Right lobe of liver (tissue), 6 donors: ENCODE measurements around the gene RCE1. TPM values are rescaled to one million over a fixed set of nuclear protein-coding genes. Genes with fewer than 3 reads are reported as not detected.

Experiments
- ATAC-seq, 4 donors: fragments of 200-7000 bp; cut with Tn5 transposase; one replicate each; pipeline ENCODE4 v1.9.1; 2020; ENCODE audit warnings: mild to moderate bottlenecking in 4 of 4, moderate library complexity in 4 of 4
- DNase-seq, 3 donors: peaks; one replicate each; pipeline ENCODE4 v3.0.0-alpha.2; 2020
- H3K27ac ChIP-seq, 3 donors: fragments of 200-600 bp; one replicate each; pipeline ENCODE4 v1.8.0; 2022
- H3K27me3 ChIP-seq, 2 donors: fragments of 200-600 bp; one replicate each; pipeline ENCODE4 v1.8.0; 2022
- H3K36me3 ChIP-seq, 4 donors: fragments of 200-600 bp; sonication (generic) in 1 of 4; one replicate each; pipeline versions ENCODE4 v1.5.1 to v1.8.0; 2017 to 2022; ENCODE audit warnings: control low read depth in 1 of 4
- H3K4me1 ChIP-seq, 4 donors: fragments of 200-600 bp; sonication (generic) in 1 of 4; one replicate each; pipeline versions ENCODE4 v1.5.1 to v1.8.0; 2017 to 2022; ENCODE audit warnings: control low read depth in 1 of 4
- H3K4me3 ChIP-seq, 3 donors: fragments of 200-600 bp; one replicate each; pipeline ENCODE4 v1.8.0; 2022
- H3K9me3 ChIP-seq, 4 donors: fragments of 200-600 bp; sonication (generic) in 1 of 4; one replicate each; pipeline versions ENCODE4 v1.5.1 to v1.8.0; 2017 to 2022; ENCODE audit warnings: control low read depth in 1 of 4
- CTCF ChIP-seq, 4 donors: fragments of 200-600 bp in 3 of 4; fragments of 450-650 bp in 1 of 4; IDR thresholded peaks; one replicate each; pipeline versions ENCODE4 v1.5.1 to v1.8.0; 2016 to 2022; ENCODE audit warnings: antibody characterized with exemption in 4 of 4, mild to moderate bottlenecking in 2 of 4
- POLR2A ChIP-seq: fragments of 450-650 bp; IDR thresholded peaks from one replicate; pipeline ENCODE4 v1.6.1; 2017; ENCODE audit warnings: antibody characterized with exemption, mild to moderate bottlenecking
- WGBS: methylation state at CpG from one replicate; pipeline ENCODE4 v1.1.6; 2018; ENCODE audit warnings: low coverage, low lambda C conversion rate; ENCODE audit not compliant: insufficient coverage; ENCODE audit errors: missing lambda C conversion rate; 5-methylcytosine and 5-hydroxymethylcytosine counted together
- intact Hi-C, 2 donors: fragments of 100-400 bp; cut with DNase I; formaldehyde crosslinking; loops; one replicate each; pipeline versions ENCODE4 v1.11.2 to v1.14.1; 2022
- total RNA-seq, 6 experiments: library from RNA; depleted of rRNA in 2 of 6; stranded (reverse); fragments of >200 nt in 2 of 6; fragmentation: NEBNext Ultra II Directional in 3 of 6; extraction: Animal tissue kit (Norgen Biotek cat#: 25700) in 3 of 6; gene quantifications; one replicate each; pipeline versions ENCODE4 v1.1.0 to v1.2.4, GENCODE V29; 2016 to 2023
- donor health status: DM: no; HTN: yes; CAD: no.
- donor health status: DM: no; HTN: no; CAD: no.
- donor health status: DM: no; HTN: no; CAD: no.
- donor health status: DM: no; HTN: yes; CAD: no.
- donor health status: DM: no; HTN: yes; CAD: no.

RCE1 gene
- total RNA-seq, 6 experiments from 2014 or later = 3.1 to 7.7 (median 4.5) TPM

GRCh38 chr11:66854729-66855211 lies 11.5 kb downstream of the RCE1 start:
- DNase-seq (peak in 2 of 3 donors; percentile 21 to 48), ATAC-seq (no peak)
- Histone ChIP-seq H3K4me1 (peaks cover 0 to 9% (median 0%) of the 10 kb centered on the region in 4 donors), H3K4me3 (no peak overlapping the region), H3K27me3 (no peaks in the 10 kb centered on the region), H3K36me3 (peaks cover 0 to 27% (median 13%) of the 10 kb centered on the region in 4 donors), H3K27ac (no peak overlapping the region), H3K9me3 (no peaks in the 10 kb centered on the region)
- TF ChIP-seq CTCF (IDR thresholded peaks at IDR 0.05) = no peak
- no peak for TF ChIP-seq POLR2A
- 93% methylated on average over 8 of the region's 15 CpGs for WGBS
- intact Hi-C loops = loop anchor here in 1 of 2 donors (10.0 kb wide), 1 partner anchor 90 kb away; no protein-coding TSS in a partner anchor

DNA sequence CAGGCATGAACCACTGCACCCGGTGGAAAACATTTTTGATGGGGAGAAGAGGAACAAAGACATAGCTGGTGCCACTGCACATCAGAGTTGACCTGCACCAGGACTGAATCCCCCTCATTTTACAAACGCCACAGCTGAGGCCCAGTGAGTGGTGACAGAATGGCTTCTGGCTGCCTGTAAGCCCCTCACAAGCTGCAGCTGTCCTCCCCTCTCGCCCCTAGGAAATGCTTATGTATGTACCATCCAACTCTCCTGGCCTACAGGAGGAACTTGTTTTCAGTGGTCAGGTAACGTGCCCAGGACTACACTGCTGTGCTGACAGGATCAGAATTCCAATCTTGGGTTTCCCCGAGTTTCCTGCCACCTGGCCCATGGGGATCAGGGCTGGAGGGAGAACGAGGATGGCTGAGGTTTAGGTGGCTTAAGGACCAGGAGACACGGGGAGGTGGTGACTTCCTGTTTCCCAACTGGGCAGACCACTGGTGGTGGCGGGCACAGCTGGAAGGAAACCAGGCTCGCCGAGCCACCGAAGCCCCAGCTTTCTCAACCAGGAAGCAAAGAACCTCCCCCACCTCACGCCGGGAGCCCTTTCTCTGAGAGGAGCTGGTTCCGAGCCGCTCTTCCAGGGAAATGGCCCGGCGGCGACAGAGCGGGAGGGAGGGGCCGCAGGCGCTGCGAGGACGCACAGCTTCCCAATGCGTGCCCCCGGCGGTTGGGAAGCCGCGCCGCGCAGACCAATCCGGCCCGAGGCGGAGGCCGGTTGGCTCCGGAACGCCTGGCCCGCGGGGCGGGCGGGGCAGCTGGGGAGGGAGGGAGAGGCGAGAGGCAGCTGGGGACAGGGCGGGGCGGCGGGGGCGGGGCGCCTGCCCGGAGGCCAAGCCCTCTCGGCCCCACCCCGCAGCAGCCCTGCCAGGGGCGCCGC lies 12.6 kb downstream of the RCE1 start:
- DNase-seq (peak; percentile 87 to 92 (median 90)), ATAC-seq (peak; percentile 52 to 79 (median 62))
- WGBS = 40% methylated on average over 4 of the region's 51 CpGs
- Histone ChIP-seq H3K36me3 (peaks cover 0 to 28% (median 9%) of the 10 kb centered on the region in 4 donors), H3K27ac (peak overlapping the region; percentile 41 to 67 (median 53)), H3K4me3 (peak overlapping the region; percentile 30 to 54 (median 47)), H3K27me3 (no peaks in the 10 kb centered on the region), H3K4me1 (peaks cover 0 to 9% (median 0%) of the 10 kb centered on the region in 4 donors), H3K9me3 (no peaks in the 10 kb centered on the region)
- TF ChIP-seq CTCF (IDR thresholded peaks at IDR 0.05) = no peak
- peak; percentile 16 for TF ChIP-seq POLR2A
- intact Hi-C loops = loop anchor here in 1 of 2 donors (10.0 kb wide), 1 partner anchor 89 kb away; no protein-coding TSS in a partner anchor

- 52% methylated on average over 12 of the region's 103 CpGs for WGBS
- DNase-seq = peak in 2 of 3 donors; percentile 59 to 75
Observed at GRCh38 chr11:66856496-66857233, 13.4 kb downstream of the RCE1 start, which contains the start of gene LRFN4. Gene LRFN4, plus strand, starts transcription at chr11:66857064. Its CDS starts 681 bp downstream, at chr11:66857745.

GRCh38 chr11:66857234-66857926 lies 14.1 kb downstream of the RCE1 start:
- intact Hi-C loops = loop anchor here in 1 of 2 donors (10.0 kb wide), 1 partner anchor 87 kb away; no protein-coding TSS in a partner anchor
- Histone ChIP-seq H3K27ac (no peak overlapping the region), H3K9me3 (no peaks in the 10 kb centered on the region), H3K36me3 (peaks cover 0 to 25% (median 6%) of the 10 kb centered on the region in 4 donors), H3K4me3 (peak overlapping the region in 1 of 3 donors; percentile 54), H3K27me3 (no peaks in the 10 kb centered on the region), H3K4me1 (peaks cover 0 to 9% (median 0%) of the 10 kb centered on the region in 4 donors)
- DNase-seq = peak in 2 of 3 donors; percentile 27 to 55
- ATAC-seq = peak in 1 of 4 donors; percentile 1
- TF ChIP-seq CTCF (IDR thresholded peaks at IDR 0.05) (no peak), POLR2A (no peak)
- WGBS = no CpG with 5 or more reads among the region's 47 CpGs

More at GRCh38 chr11:66856496-66857233, 13.4 kb downstream of the RCE1 start, which contains the start of gene LRFN4:
- H3K4me1 ChIP-seq = peaks cover 0 to 9% (median 0%) of the 10 kb centered on the region in 4 donors
- intact Hi-C loops = loop anchor here in 1 of 2 donors (10.0 kb wide), 1 partner anchor 88 kb away; no protein-coding TSS in a partner anchor
- peak; percentile 0 to 32 (median 8) for ATAC-seq
- peaks cover 0 to 25% (median 6%) of the 10 kb centered on the region in 4 donors for H3K36me3 ChIP-seq
- H3K27me3 ChIP-seq = no peaks in the 10 kb centered on the region
- TF ChIP-seq POLR2A = no peak
- H3K9me3 ChIP-seq = no peaks in the 10 kb centered on the region
- peak within 1 kb of the TSS; percentile 30 to 54 (median 47) for H3K4me3 ChIP-seq
- peak within 1 kb of the TSS; percentile 41 to 67 (median 53) for H3K27ac ChIP-seq
